ENCODE measurements around the gene DDX4.
A peak's percentile ranks its signal among the peaks of the same experiment; 100 is the strongest.

The DDX4 gene

DNA sequence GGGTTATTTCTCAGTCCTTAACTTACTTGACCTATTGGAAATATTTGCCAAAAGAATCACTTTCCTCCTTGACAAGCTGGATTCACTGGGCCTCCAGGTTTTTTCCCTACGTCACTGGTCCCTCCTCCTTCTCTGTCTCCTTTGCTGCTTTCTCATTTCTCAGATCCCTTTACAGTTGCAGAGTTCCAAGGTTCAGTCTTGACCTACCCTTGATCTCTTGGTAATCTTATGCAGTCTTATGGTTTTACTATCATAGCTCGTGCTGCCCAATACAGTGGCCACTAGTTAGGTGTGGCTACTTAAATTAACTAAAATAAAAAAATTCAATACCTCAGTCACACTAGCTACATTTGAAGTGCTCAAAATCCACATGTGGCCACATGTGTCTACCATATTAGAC, 37.1 kb upstream of the DDX4 start:
- no peak overlapping the region for H3K27ac ChIP-seq
- TF ChIP-seq, protein P1, sequence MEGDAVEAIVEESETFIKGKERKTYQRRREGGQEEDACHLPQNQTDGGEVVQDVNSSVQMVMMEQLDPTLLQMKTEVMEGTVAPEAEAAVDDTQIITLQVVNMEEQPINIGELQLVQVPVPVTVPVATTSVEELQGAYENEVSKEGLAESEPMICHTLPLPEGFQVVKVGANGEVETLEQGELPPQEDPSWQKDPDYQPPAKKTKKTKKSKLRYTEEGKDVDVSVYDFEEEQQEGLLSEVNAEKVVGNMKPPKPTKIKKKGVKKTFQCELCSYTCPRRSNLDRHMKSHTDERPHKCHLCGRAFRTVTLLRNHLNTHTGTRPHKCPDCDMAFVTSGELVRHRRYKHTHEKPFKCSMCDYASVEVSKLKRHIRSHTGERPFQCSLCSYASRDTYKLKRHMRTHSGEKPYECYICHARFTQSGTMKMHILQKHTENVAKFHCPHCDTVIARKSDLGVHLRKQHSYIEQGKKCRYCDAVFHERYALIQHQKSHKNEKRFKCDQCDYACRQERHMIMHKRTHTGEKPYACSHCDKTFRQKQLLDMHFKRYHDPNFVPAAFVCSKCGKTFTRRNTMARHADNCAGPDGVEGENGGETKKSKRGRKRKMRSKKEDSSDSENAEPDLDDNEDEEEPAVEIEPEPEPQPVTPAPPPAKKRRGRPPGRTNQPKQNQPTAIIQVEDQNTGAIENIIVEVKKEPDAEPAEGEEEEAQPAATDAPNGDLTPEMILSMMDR (IDR thresholded peaks at IDR 0.05): no peak
- TF ChIP-seq ZFX (IDR thresholded peaks at IDR 0.05; ENCODE audit: borderline replicate concordance): no peak

DNA sequence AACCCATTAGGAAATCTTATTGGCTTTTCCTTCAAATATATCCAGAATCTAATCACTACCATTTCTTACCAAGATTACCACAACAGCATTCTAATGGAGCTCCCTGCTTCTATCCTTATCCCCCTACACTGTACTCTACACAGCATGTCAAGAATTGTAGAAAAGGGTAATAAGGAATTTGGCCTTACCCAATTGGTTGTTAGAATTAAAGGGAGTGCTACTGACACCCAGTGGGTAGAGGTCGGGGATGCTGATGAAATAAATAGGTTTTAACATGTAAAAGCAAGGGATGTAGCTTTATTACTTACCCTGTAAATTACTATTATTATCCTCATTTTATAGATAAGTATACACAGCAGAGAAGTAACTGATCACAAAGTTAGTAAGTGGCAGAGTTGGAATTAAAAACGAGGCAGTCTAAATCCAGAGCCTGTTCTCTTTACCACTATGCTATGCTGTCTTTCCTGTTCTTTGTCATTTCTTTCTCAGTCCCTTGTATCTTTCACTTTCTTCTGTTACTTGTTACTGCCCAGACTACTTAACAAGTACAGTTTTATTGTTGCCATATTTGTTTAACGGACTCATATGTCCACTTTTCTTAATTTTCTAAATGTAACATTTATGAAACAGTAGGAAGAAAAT, 36.3 kb upstream of the DDX4 start:
- no peak for TF ChIP-seq ZFX (IDR thresholded peaks at IDR 0.05; ENCODE audit: borderline replicate concordance)
- TF ChIP-seq, protein P1 (IDR thresholded peaks at IDR 0.05): no peak
- H3K27ac ChIP-seq: no peak overlapping the region

DNA sequence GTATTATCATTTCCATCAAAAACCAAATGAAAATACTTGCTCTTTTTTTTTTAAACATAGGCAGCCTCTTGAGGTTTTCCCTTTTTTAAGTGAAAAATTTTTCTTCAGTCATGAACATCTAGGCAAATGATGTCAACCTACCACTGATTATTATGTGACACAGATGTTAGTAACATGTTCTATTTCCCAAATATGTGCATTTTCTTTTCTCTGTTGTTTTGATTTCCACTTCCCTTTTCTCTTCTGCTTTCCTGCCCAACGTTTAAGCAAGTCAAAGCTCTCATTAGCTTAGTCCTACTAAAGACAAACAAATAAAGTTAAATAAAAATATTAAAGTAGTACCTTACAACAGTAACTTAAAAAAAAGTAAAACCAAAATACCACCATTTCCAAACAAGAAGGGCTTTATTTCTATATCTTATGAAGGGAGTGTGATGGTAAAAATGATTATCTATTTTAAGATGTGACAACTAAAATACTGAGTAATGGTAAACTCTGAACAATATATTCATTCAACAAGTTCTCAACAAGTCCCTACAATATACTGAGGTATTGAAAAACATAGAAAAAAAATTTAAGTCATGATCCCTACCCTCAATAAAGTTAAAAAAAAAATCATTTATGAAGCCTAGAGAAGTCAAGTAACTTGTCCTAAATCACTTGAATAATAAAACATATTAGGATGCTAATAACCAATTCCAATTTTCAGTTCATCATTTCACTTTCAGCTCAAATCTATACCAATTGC, 35.1 kb upstream of the DDX4 start:
- H3K27ac ChIP-seq: no peak overlapping the region
- TF ChIP-seq, protein P1 (IDR thresholded peaks at IDR 0.05): no peak
- no peak for TF ChIP-seq ZFX (IDR thresholded peaks at IDR 0.05; ENCODE audit: borderline replicate concordance)

DNA sequence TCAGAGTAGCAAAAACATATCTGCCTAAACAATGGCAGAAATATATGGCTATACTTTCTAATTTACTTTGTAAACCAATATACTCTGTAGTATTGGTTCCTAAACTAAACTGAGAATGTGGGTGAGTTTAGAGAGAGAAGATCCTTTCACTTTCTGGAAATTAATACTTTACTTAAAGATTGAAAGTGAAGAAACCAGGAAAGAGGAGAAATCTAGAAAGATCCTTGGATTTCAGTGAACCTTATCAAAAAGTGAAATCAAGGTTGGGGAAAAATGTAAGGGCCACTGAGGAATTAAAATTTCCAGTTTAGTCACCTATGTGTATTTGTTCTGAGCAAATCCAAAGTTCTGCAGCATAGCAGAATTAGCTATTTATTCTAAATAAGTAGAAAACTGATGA, 31.6 kb upstream of the DDX4 start:
- no peak overlapping the region for H3K27ac ChIP-seq
- TF ChIP-seq ZFX (IDR thresholded peaks at IDR 0.05; ENCODE audit: borderline replicate concordance): no peak
- TF ChIP-seq, protein P1 (IDR thresholded peaks at IDR 0.05): no peak

DNA sequence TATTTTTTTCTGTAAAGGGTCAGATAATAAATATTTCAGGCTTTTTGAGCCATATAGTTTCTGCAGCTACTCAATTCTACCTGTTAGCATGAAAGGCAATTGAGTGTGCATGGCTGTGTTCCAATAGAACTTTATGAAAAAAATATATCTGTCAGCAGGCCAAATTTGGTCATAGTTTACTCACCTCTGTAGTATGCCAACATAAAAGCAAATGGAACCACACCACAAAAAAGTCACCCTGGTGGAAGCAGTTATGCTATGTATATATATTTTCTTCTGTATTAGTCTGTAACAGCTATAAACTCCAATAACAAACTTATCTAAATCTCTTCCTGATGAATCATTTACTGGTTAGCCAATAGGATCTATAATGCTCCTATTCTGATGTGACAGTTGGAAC, 29.1 kb upstream of the DDX4 start:
- TF ChIP-seq, protein P1 (IDR thresholded peaks at IDR 0.05): no peak
- no peak for TF ChIP-seq ZFX (IDR thresholded peaks at IDR 0.05; ENCODE audit: borderline replicate concordance)
- no peak overlapping the region for H3K27ac ChIP-seq

DNA sequence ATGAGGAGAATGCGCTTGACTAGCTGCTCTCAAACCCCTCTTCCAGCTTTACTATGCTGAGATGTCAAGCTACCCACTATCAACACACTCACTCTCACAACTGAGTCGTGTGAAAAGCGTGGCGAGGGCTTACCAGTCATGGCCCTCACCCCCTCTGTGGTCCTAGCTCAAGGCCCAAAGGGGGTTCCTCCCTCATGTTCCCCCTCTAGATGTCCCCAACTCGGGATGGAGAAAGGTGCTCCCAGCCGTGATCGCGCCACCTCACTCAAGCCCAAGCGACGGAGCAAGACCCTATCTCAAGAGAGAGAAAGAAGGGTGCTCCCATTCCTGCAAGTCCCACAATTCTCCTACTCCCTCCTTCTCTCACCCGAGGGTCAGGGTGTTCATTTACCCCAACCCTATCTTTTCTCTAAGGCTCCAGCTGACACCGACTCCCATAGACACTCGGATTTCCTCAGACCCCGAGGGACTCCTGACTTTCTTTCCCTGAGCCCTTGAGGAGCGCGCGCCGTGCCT, 26.3 kb upstream of the DDX4 start:
- TF ChIP-seq ZFX (IDR thresholded peaks at IDR 0.05; ENCODE audit: borderline replicate concordance): no peak
- TF ChIP-seq, protein P1 (IDR thresholded peaks at IDR 0.05): no peak
- 0 out of 2 replicates have a peak overlapping the region, but pooled peaks have one; percentile 30 for H3K27ac ChIP-seq

Measured in 22Rv1 (cell line).